Uterus (tissue), 2 donors: ENCODE measurements around the gene SMIM32.

Experiments
- CTCF ChIP-seq, 4 experiments: fragments of 200-600 bp in 2 of 4; fragments of 450-650 bp in 2 of 4; sonication (generic) in 2 of 4; IDR thresholded peaks; one replicate each; pipeline ENCODE4 v1.5.1; 2016 to 2019; ENCODE audit warnings: antibody characterized with exemption in 4 of 4, mild to moderate bottlenecking in 2 of 4, moderate library complexity in 1 of 4
- POLR2A ChIP-seq, 2 donors: fragments of 450-650 bp; IDR thresholded peaks; one replicate each; pipeline ENCODE4 v1.6.1; 2016; ENCODE audit warnings: antibody characterized with exemption in 2 of 2, mild to moderate bottlenecking in 1 of 2, moderate library complexity in 1 of 2

- TF ChIP-seq CTCF (IDR thresholded peaks at IDR 0.05) (no peak), POLR2A (IDR thresholded peaks at IDR 0.05) (no peak)
Measured at GRCh38 chr5:136213919-136214493, 21.0 kb upstream of the SMIM32 start.
